ENCODE results near the gene SERPINA12. TPM values are rescaled to one million over a fixed set of nuclear protein-coding genes. Genes with fewer than 3 reads are reported as not detected.

The SERPINA12 gene
- total and polyA plus RNA-seq, 10 of the 15 experiments (the other 5 are each of a cell fraction or from before 2014, with no cell fraction given): not detected

GRCh38 chr14:94500264-94500663 is 9.0 kb downstream of the SERPINA12 start:
- no peaks in the 10 kb centered on the region; a peak in 1 of 4 replicates for H3K27me3 ChIP-seq (replicated peaks in 1 of 2; ENCODE audit: control insufficient read depth in 2 of 2, insufficient read depth in 2 of 2, low read length in 1 of 2)
- no TSS peak for BruUV-seq (replicated peaks)
- no peak for DNase-seq (ENCODE audit: low read depth, low spot score)
- no peak overlapping the region for H3K4me2 ChIP-seq (ENCODE audit: control insufficient read depth, insufficient read depth)
- CTCF ChIA-PET: no interaction called here
- no peak overlapping the region for H3K4me3 ChIP-seq
- POLR2A ChIA-PET: no interaction called here
- no peak overlapping the region for H3K27ac ChIP-seq (ENCODE audit: control insufficient read depth, insufficient read depth)
- no peaks in the 10 kb centered on the region for H4K20me1 ChIP-seq (ENCODE audit: control insufficient read depth, insufficient read depth)
- H2AFZ ChIP-seq (ENCODE audit: control insufficient read depth, low read depth, low read length): no peak overlapping the region
- no peak for TF ChIP-seq EGR1 (IDR thresholded peaks at IDR 0.05; ENCODE audit: borderline replicate concordance in 1 of 2, low read depth in 2 of 2, low read length in 2 of 2)
- TF ChIP-seq ZNF622 (IDR thresholded peaks at IDR 0.05): no peak
- TF ChIP-seq ETV6 (conservative IDR thresholded peaks at IDR 0.05 in 1 of 2, IDR thresholded peaks at IDR 0.05 in 1 of 2; ENCODE audit: borderline replicate concordance in 1 of 2, low read depth in 1 of 2): no peak
- TF ChIP-seq POLR2A (IDR thresholded peaks at IDR 0.05; ENCODE audit: low read depth, low read length): no peak
- no peak for TF ChIP-seq KAT2A (conservative IDR thresholded peaks at IDR 0.05; ENCODE audit: control insufficient read depth, low read depth, low read length)
- TF ChIP-seq SREBF1 (IDR thresholded peaks at IDR 0.05; ENCODE audit: low read length): no peak
- TF ChIP-seq, protein P1, sequence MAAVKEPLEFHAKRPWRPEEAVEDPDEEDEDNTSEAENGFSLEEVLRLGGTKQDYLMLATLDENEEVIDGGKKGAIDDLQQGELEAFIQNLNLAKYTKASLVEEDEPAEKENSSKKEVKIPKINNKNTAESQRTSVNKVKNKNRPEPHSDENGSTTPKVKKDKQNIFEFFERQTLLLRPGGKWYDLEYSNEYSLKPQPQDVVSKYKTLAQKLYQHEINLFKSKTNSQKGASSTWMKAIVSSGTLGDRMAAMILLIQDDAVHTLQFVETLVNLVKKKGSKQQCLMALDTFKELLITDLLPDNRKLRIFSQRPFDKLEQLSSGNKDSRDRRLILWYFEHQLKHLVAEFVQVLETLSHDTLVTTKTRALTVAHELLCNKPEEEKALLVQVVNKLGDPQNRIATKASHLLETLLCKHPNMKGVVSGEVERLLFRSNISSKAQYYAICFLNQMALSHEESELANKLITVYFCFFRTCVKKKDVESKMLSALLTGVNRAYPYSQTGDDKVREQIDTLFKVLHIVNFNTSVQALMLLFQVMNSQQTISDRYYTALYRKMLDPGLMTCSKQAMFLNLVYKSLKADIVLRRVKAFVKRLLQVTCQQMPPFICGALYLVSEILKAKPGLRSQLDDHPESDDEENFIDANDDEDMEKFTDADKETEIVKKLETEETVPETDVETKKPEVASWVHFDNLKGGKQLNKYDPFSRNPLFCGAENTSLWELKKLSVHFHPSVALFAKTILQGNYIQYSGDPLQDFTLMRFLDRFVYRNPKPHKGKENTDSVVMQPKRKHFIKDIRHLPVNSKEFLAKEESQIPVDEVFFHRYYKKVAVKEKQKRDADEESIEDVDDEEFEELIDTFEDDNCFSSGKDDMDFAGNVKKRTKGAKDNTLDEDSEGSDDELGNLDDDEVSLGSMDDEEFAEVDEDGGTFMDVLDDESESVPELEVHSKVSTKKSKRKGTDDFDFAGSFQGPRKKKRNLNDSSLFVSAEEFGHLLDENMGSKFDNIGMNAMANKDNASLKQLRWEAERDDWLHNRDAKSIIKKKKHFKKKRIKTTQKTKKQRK (IDR thresholded peaks at IDR 0.05; ENCODE audit: low read depth, low read length): no peak
- TF ChIP-seq ZBED1 (IDR thresholded peaks at IDR 0.05; ENCODE audit: borderline replicate concordance): no peak
- TF ChIP-seq RELB (IDR thresholded peaks at IDR 0.05; ENCODE audit: low read depth): no peak
- TF ChIP-seq SMAD1 (IDR thresholded peaks at IDR 0.05; ENCODE audit: low read depth, partially characterized antibody): no peak
- no peak for TF ChIP-seq NRF1 (conservative IDR thresholded peaks at IDR 0.05; ENCODE audit: low read depth, low read length)
- no peak for TF ChIP-seq BCL11A (IDR thresholded peaks at IDR 0.05; ENCODE audit: low read depth, low read length)
- TF ChIP-seq USF2 (IDR thresholded peaks at IDR 0.05; ENCODE audit: borderline replicate concordance, low read depth, low read length): no peak
- TF ChIP-seq SP1 (IDR thresholded peaks at IDR 0.05; ENCODE audit: low read depth, low read length): no peak
- TF ChIP-seq, protein P2, sequence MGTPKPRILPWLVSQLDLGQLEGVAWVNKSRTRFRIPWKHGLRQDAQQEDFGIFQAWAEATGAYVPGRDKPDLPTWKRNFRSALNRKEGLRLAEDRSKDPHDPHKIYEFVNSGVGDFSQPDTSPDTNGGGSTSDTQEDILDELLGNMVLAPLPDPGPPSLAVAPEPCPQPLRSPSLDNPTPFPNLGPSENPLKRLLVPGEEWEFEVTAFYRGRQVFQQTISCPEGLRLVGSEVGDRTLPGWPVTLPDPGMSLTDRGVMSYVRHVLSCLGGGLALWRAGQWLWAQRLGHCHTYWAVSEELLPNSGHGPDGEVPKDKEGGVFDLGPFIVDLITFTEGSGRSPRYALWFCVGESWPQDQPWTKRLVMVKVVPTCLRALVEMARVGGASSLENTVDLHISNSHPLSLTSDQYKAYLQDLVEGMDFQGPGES (IDR thresholded peaks at IDR 0.05): no peak
- TF ChIP-seq IKZF2 (IDR thresholded peaks at IDR 0.05): no peak
- no peak for TF ChIP-seq EED (IDR thresholded peaks at IDR 0.05; ENCODE audit: low read depth)
- intact Hi-C loops (cut with micrococcal nuclease; ENCODE audit: unreplicated experiment): no loop called here
- in situ Hi-C loops (cut with MboI): no loop called here
- no peaks in the 10 kb centered on the region for H3K9me3 ChIP-seq (replicated peaks; ENCODE audit: control insufficient read depth, insufficient read depth, low read length)
- H3K79me2 ChIP-seq (ENCODE audit: control insufficient read depth, insufficient read depth, low read length): no peaks in the 10 kb centered on the region
- 13% methylated on average over 3 of the region's 3 CpGs for WGBS (ENCODE audit: insufficient coverage, insufficient replicate concordance, low lambda C conversion rate, missing lambda C conversion rate)
- H3K4me1 ChIP-seq (ENCODE audit: control insufficient read depth, insufficient read depth, low read length): no peaks in the 10 kb centered on the region
- no peak for ATAC-seq
- no peak for FAIRE-seq
- no peaks in the 10 kb centered on the region for H3K36me3 ChIP-seq (ENCODE audit: control insufficient read depth in 2 of 2, insufficient read depth in 2 of 2, low read length in 1 of 2)
- SMC1A ChIA-PET (ENCODE audit: uncharacterized antibody, unreplicated experiment): no interaction called here
- RAD21 ChIA-PET (ENCODE audit: unreplicated experiment): no interaction called here
- no peak overlapping the region for H3K9ac ChIP-seq (ENCODE audit: control insufficient read depth, insufficient read depth, low read length)

Measured in GM12878 (cell line).